Renal cortex interstitium (tissue), 11 donors: ENCODE data around the gene VASN. TPM values are rescaled to one million over a fixed set of nuclear protein-coding genes. Genes with fewer than 3 reads are reported as not detected.

Experiments used
- DNase-seq, 11 donors: peaks; one replicate each; pipeline ENCODE4 v3.0.0-alpha.2; 2013; ENCODE audit warnings: low read depth in 9 of 11, low spot score in 4 of 11; ENCODE audit errors: extremely low read depth in 1 of 11
- polyA plus RNA-seq, 3 donors: library from polyadenylated mRNA; unstranded; fragments of 120-200 nt; gene quantifications; one replicate each; pipeline ENCODE4 v1.2.1, GENCODE V29; 2013; ENCODE audit not compliant: insufficient read length in 3 of 3

The VASN gene
- polyA plus RNA-seq, 3 donors = 30.0 to 64.1 (median 57.5) TPM

DNA sequence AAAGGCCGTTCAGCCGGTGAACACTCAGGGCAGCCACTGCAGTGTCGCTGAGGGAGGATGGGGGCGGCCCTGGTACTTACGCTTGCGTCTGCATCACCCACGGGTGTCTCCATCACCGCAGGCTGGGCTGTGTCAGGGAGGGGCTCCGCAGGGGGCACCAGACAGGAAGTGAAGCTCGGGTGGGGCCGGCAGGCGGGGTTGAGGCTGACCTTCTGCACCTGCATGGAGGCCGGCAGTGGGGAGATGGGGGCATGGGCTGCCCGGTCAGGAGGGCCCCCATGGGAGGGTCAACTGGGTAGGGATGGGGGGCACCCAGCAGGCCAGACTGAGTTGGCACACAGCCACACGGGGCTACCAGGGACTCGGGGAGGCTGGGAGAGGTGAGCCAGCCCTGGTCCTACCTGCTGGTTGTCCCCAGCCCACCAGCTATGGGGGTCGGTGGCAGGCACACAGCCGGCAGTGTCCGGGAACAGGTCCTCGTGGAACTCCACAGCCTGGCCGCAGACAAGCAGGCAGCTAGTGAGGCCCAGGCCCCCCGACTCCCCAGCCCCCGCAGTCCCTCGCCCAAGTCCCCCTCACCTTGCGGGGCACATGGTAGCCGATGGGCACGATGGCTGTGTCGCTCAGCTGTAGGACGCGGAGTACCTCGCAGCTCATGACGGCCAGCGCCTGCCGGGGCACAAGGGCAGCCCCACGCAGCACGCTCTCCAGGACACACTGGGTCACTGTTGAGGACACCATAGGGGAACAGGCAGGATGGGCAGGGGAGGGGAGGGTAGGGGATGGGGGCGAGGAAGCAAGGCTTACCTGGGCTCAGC, 7.2 kb upstream of the VASN start:
- DNase-seq = no peak

DNA sequence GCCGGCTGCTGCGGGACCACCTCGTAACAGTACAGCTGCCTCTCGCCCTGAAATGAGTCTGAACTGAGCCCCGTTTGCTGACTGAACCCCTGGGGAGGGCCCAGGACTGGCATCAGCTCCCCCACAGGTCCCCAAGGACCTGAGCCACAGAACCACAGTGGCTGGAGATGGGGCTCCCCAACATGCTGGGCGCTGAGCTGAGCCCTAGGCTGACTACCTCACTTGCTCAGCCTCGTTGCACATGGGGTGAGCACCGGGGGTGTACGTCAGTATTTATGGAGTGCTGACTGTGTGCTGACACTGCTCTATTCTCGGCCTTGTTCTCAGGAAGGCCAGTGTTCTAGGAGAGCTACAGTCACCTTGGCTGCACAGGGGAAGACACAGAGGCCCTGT, 6.6 kb upstream of the VASN start:
- no peak for DNase-seq

DNA sequence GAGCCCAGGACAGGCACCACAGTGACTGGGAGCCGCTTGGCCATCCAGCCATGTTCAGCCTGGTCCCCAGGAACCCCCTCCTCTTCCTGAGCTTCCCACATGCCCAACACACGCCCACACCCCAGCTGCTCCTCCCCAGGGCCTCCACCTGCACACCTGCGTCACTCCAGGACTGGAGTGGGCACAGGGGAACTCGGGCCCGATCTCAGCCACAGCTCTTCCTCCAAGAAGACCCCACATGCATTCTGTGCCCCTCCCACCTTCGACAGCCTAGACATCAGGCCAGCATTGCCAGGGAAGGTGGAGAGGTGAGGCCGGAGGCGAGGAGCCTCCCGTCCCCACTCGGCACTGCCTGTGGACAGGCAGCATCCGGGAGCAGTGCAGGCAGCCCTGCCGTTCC, 6.0 kb upstream of the VASN start:
- no peak for DNase-seq

DNA sequence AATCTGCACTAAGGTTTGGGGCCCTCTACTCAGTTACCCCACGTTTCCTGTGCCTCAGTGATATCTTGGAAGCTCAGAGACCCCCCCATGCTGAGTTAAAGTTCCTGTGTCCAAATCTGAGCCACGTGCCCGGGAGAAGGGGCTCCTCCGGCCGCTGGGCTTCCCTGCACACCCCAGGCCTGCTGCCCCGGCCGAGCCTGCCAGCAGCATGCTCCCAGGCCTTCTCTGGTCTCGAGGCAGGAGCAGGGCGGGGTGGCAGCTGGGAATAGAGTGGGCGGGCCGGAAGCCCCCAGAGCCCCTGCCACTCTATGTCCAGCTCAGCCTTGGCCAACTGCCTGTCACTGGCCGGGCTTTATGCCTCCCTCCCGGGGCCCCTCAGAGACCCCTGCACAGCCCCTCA, 5.6 kb upstream of the VASN start:
- no peak for DNase-seq

DNA sequence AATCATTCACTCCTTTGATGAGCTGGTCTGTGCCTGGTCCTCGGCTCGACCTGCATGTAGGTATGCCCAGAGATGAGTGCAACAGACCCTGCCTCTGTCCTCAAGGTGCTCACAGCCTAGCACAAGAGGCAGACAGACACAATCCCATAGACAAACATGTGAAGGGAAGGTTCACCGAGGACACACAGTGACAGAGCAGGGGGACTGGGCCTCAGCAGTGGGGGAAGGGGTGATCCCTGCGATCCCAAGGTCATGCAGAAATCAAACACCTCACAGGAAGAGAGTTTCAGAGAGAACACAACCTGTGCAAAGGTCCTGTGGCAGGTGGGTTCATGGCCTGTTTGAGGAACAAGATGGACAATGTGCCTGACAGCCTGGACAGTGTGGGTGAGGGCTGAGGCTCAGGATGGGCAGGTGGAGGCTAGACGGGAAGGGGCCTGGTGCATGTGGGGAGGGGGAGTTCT, 4.2 kb upstream of the VASN start:
- no peak for DNase-seq

DNA sequence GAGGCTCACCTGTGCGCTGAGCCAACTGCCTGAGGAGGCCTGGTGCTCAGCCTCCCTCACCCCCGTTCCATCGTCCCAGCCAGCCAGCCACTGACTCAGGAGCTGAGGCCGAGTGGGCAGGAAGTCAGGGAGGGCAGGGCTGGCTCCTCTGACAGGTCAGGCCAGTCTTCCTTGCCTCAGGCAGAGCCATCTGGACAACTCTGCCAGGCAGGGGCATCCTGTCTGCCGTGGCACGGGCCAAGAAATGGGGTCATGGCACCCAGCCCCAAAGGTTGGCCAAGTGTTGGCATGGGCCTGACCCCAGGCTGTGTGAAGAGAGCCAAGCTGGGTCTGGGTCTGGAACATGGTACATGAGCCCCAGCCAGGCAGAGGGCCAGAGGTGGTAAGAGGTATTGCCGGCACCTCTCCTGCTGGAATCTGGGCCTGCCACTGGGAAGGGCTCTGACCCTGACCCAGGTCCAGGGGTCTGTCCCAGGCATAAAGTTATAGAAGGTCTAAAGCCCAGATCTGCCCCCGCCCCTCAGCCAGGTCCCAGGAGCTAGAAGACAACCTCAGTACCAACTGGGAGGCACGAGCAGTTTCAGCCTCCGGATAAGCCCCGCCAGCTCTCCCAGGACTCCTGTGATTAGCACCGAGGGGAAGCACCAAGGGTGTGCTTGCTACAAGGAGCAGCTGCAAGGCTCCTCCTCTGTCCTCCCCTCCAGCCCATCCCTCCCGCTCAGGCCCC, 2.5 kb upstream of the VASN start:
- DNase-seq = no peak

DNA sequence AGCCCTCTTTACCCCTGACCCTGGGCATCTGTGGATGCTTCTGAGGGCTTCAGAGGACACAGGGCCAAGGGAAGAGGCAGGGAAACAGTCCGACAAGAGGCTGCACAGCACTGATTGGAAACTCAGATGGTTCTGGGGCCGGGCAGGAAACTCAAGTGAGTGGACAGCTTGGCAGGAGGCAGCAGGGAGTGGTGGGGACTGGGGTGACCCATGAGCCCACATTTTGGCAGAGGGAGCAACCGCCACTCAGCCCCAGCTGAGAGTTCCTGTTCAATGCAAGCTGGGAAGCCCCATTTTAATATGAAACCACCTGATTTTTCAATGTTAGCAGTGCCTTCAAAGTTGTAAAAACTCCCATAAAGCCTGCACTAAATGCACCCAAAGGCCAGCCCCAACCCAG, 1.5 kb upstream of the VASN start:
- DNase-seq = no peak

DNA sequence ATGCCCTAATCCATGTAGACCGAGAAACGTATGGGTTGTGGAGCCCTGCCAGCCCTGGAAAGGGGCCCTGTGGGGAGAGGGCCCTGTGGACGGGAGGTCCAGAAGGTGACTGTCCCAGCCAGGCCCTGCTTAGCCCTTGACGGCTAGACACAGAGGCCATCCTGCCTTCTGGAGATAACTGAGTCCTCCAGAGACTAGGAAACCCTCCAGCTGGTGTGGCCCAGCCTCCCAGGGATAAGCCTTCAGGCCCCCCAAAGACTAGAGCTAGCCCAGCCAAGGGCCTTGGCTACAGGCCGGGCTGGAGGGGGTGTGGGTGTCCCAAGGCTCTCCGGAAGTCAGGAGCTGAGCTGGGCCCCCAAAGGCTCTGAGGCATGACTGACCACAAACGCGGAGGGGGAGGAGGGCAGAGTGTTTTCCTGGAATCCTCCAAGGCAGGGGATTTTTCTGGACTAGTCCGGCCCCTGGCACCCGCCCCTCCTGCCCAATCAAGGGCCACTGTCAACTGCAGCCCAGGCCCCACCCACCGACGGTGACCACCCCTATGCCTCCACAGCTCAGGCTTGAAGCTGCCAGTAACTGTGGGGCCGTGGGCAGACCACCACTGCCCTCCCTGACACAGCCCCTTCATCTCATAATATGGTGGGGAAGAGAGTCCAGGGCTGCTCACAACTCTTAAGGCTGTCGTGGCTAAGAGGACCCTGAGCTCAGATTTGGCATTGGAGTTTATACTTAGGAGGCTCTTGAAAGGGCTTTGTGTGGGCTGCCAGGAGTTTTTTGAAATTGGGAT, 885 bp upstream of the VASN start:
- DNase-seq = peak in 2 of 11 donors; percentile 74 to 75

DNA sequence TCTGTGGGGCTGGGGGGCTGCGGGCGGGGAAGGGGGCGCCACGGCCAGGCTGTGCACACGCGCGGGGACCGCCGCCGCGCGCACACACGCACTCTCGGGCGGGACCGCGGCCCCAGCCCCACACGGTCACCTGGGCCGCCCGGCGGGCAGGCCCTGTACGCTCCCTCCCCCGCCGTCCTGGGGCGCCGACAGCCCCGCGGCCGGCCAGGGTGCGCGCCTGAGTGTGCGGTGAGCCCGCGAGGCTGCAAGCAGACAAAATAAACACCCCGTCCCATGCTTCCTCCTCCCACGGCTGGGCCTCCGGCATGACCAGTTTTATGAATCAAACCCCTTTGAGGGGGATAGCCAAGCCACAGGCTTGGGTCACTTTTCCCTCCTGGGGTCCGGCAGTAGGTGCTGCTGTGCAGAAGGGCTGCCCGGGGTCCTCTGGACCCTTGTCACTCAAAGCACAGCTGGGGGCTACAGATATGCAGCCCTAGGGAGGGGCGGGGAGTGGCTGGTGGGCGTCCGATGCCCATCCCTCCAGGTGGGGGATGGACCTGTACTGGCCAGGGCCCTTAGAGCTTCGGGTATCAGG, 441 bp downstream of the VASN start:
- no peak for DNase-seq

DNA sequence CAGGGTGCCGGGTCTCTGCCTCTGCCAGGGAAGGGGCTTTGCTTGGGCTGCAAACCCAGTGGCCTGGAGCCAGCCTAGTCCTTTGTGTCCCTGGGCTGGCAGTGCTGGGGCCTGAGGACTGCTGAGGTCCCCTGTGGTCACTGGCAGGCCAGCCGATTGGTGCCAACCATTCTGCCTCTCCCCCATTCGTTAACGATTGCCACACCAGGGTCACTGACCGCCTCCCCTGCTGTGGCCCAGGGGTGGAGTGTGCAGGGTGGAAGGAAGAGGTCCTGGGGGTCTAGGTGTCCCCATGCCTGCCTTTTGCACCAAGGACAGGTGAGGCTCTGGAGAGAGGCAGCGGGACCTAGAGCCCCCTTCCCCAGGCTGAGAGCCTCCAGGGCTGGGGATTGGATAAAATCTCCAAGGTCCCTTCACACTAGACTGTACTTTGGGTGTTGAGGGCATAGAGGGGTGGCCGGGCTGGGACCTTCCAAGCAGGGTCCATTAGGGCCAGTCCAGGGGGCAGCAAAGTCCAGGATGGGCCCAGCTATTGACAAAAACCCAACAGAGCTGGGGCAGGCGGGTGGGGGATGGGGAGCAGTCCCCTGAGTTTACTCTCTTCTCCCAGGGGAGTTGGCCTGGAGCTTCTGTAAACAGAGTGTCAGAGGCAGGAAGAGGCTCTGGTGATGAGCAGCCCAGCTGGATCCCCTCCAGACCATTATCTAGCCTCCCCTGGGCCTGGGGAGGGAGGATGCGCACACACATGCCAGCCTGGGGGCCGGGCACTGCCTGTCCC, 1.1 kb downstream of the VASN start:
- no peak for DNase-seq

DNA sequence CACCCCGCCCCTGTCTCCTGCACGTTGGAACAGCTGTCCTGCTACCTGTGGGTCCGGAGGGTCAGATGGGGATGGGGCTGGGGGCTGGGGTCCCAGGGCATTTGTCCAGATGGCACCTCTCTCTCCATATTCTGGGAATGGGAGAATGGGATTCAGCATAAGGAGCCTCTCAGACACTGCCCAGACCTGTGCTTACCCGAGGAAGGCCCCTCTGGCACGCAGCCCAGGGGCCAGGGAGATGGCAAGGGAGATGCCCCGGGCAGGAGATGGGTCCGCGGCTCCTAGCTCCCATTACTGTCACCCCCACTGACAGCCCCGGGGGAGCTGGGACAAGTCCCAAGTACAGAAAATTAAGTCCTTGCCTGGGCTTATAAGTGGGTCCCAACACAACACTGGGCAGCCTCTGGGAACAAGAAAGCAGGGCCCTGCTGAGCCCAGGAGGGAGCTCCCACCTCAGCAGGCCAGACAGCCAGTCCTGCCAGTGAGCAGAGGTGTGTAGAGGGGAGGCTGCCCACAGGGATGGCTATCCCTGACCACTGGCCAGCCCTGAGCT, 1.8 kb downstream of the VASN start:
- DNase-seq = no peak

DNA sequence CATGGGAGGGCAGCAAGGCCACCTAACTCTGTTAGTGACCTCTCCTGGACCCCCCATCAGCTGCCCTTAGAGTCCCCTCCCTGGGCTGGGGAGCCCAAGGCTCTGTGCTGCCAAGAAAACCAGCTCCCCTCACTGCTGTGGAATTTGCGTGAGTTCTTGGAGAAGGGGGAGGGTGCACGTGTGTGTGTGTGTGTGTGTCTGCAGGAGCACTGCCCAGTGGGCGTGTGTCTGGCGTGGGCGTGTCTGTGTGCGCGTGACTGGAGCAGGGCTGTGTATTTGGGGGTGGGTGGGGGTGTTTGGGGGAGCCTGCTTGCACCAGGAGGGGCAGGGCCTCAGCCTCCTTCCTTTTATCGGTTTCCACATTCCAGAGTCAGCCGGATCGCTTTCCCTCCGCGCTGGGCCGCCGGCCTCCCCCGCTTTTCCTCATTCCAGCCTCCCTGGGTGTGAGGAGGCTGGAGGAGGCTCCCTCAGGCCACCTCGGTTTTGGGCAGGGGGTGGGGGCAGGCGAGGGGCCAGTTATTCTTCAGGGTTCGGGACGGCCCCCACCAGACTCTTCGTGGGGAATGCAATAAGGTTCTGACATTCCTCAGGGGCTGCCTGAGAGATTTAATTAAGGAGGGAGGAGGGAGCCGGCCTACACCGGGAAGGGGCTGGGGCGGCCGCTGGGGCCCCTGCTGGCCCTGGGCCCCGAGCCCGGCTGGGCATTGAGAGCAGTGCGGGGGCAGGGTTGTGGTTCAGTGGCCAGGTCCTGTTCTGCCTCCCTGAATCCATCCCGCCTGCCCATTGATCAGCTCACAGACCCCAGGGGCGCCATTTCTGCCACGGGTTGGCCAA, 2.5 kb downstream of the VASN start:
- DNase-seq = peak in 5 of 11 donors; percentile 61 to 86 (median 77)

DNA sequence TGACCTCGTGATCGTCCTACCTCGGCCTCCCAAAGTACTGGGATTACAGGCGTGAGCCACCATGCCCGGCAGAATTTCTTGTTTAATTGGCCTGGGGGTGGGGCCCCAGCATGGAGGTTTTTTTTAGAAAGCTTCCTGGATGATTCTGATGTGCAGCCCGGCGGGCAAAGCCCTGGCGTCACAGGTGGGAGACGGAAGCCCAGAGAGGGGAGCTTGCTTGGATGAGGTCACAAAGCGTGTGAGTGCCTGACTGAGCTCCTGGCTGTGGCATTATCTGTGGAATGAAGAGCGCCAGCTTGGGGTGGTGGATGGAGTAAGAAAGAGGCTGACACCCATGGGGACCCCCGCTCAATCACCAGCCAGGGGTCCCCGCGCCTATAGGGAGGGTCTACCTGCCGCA, 4.1 kb downstream of the VASN start:
- DNase-seq = no peak

DNA sequence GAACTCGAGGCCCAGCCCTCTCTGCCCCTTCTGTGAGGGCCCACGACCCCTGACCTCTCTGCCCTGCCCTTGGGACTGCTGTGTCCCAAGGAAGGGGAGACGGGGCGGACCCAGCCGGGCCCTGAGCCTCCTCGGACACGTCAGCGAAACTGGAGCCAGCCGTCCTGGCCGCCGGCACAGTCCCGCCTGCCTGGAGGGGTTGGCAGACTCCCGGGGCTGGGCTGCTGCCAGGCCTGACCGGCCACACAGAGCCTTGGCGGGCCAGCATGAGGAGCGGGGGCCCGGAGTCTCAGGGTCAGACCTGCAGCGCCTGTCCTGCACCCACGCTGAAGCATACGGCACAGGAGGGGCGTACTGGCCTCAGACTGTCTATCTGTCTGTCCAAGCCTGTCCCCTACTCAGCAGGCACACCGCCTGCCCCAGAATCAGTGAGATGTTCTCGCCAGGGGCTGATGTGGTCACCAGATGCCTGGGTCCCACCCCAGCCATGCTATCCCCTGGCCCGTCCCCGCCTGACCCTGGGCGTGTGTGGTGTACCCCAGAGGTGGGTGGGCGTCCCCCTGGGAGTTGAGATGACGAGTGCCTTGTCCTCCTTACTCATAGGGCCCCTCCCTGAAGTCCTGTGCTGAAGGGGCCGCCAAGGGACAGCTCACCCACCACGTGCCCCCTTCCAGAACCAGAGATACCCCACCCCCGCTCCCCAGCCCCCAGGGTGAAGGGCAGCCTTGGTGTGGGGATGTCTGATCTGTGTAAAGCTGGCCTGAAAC, 4.7 kb downstream of the VASN start:
- no peak for DNase-seq

DNA sequence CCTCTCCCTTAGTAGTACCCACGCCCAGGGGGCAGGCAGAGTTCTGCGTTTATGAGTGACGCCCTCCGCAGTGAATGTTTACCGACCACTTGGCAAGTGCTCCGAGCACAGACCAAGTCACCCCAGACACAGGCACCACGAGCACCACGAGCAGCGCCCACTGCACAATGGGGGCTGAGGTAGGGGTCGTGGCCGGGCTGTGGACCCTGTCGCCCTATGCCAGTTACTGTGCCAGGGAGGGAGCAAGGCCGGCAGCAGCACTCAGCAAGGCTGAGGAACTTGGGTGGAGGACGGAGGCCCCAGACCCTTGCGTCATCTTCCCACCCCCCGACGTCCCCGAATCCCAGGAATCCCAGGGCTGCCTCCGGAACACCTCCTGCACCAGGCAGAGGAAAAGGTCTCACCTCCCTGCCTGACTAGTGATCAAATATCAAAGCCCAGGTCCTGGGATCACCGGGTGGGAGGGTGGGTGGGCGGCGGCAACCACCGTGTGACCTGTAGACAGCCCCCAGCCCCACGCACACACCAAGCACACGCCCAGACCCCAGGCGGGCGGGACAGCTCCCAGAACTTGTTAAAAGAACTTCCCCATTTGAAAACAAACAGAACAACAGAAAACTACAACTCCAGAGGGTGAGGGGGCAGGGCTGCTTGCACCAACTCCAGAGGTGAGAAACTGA, 5.4 kb downstream of the VASN start:
- no peak for DNase-seq

DNA sequence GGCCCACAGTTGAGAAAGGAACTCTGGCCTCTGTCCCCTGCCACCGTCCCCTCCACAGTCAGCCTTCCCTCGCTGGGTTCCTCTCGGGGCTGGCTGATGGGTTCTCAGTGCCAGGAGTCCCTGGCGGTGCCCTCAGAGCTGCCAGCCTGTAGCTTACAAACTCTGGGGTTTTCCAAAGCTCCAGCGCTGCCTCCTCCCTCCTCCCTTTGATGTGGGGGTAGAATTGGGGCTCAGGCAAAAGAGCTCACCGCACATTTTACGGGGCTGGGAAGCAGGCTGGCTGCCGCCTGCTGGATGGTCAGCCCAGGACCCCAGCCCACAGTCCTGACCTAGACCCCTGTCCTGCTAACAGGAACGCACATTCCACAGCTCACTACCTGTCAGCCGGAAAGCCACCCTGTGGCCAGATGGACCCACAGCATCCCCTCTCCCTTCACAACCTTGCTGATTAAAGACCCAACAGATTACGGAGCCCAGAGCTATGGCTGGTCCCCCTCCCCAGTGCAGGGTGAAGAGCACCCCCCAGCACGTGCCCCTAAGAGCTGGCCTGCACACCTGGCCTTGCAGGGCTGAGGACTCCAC, 6.0 kb downstream of the VASN start:
- no peak for DNase-seq
